IMR-90 (cell line): ENCODE data around the gene ABCC3. TPM values are rescaled to one million over a fixed set of nuclear protein-coding genes. Genes with fewer than 3 reads are reported as not detected.

ENCODE experiments used
- ATAC-seq: fragments of 200-7000 bp; cut with Tn5 transposase; 2 replicates; pipeline ENCODE4 v1.9.1; 2020; ENCODE audit warnings: low read depth, mild to moderate bottlenecking, moderate library complexity
- BruUV-seq: library from RNA; stranded (reverse); fragments of 400-500 nt; replicated peaks from 2 replicates; lab custom pipeline; 2021; lab: Mats Ljungman, UMichigan
- CTCF ChIA-PET: fragments of 300-600 bp; formaldehyde crosslinking; extraction: SDS; loops from one replicate; lab custom pipeline; 2021; ENCODE audit warnings: antibody characterized with exemption; lab: Yijun Ruan, JAX
- POLR2A ChIA-PET: fragments of 300-600 bp; sonication (Branson Sonifier 250); formaldehyde crosslinking; loops from one replicate; lab custom pipeline; 2022; ENCODE audit warnings: antibody characterized with exemption; ENCODE audit not compliant: unreplicated experiment; lab: Charles Lee
- DNase-seq: peaks from one replicate; pipeline ENCODE4 v3.0.0; 2013
- H2AFZ ChIP-seq: replicated peaks from 2 replicates; pipeline ENCODE3; 2013; ENCODE audit warnings: low read length, mild to moderate bottlenecking; ENCODE audit not compliant: poor library complexity
- H2AK5ac ChIP-seq: 2 replicates; pipeline ENCODE4 v1.6.1; 2013; ENCODE audit warnings: low read depth, low read length, inconsistent platforms
- H2AK9ac ChIP-seq: replicated peaks from 2 replicates; pipeline ENCODE3; 2013; ENCODE audit warnings: mild to moderate bottlenecking, low read depth, low read length, moderate library complexity; ENCODE audit not compliant: poor library complexity
- H2BK120ac ChIP-seq: 2 replicates; pipeline ENCODE4 v1.6.1; 2013; ENCODE audit warnings: low read depth, low read length, inconsistent platforms
- H2BK15ac ChIP-seq: 3 replicates; pipeline ENCODE4 v1.6.1; 2013; ENCODE audit warnings: low read depth, low read length, inconsistent platforms
- H2BK20ac ChIP-seq: 2 replicates; pipeline ENCODE4 v1.6.1; 2013; ENCODE audit warnings: low read depth, mild to moderate bottlenecking, inconsistent platforms, low read length, moderate library complexity
- H2BK5ac ChIP-seq: 2 replicates; pipeline ENCODE4 v1.6.1; 2013; ENCODE audit warnings: mild to moderate bottlenecking, low read depth, low read length, inconsistent platforms; ENCODE audit not compliant: poor library complexity, severe bottlenecking
- H3K14ac ChIP-seq: replicated peaks from 2 replicates; pipeline ENCODE4 v1.6.1; 2013; ENCODE audit warnings: low read depth, low read length, inconsistent platforms
- H3K18ac ChIP-seq: 2 replicates; pipeline ENCODE4 v1.6.1; 2013; ENCODE audit warnings: low read depth, low read length, control low read depth
- H3K23ac ChIP-seq: 2 replicates; pipeline ENCODE4 v1.6.1; 2013; ENCODE audit warnings: low read depth, low read length, inconsistent platforms
- H3K27ac ChIP-seq: 2 replicates; pipeline ENCODE4 v1.5.1; 2013; ENCODE audit warnings: mild to moderate bottlenecking, control low read depth, low read length; ENCODE audit not compliant: insufficient read depth
- H3K27me3 ChIP-seq: 2 replicates; pipeline ENCODE4 v1.6.1; 2013; ENCODE audit warnings: low read length; ENCODE audit not compliant: control insufficient read depth, insufficient read depth
- H3K36me3 ChIP-seq: 2 replicates; pipeline ENCODE4 v1.6.1; 2013; ENCODE audit warnings: low read length, mixed read lengths; ENCODE audit not compliant: control insufficient read depth, insufficient read depth
- H3K4ac ChIP-seq: 2 replicates; pipeline ENCODE4 v1.6.1; 2013; ENCODE audit warnings: low read depth, low read length, inconsistent platforms
- H3K4me1 ChIP-seq: 2 replicates; pipeline ENCODE4 v1.6.1; 2013; ENCODE audit warnings: low read length, mixed read lengths; ENCODE audit not compliant: control insufficient read depth, insufficient read depth
- H3K4me2 ChIP-seq: 2 replicates; pipeline ENCODE4 v1.6.1; 2013; ENCODE audit warnings: low read depth, mild to moderate bottlenecking, control low read depth, low read length, moderate library complexity
- H3K4me3 ChIP-seq: 2 replicates; pipeline ENCODE4 v1.5.1; 2013; ENCODE audit warnings: low read depth, mild to moderate bottlenecking, control low read depth, low read length, moderate library complexity; ENCODE audit not compliant: insufficient read depth
- H3K56ac ChIP-seq: 2 replicates; pipeline ENCODE4 v1.6.1; 2013; ENCODE audit warnings: low read length, inconsistent platforms; ENCODE audit not compliant: insufficient read depth; ENCODE audit errors: extremely low read depth
- H3K79me1 ChIP-seq, 2 experiments: 2 replicates each; pipeline ENCODE4 v1.6.1; 2013; ENCODE audit warnings: low read length in 2 of 2, inconsistent platforms in 1 of 2, low read depth in 1 of 2
- H3K9ac ChIP-seq: 2 replicates; pipeline ENCODE4 v1.6.1; 2013; ENCODE audit warnings: low read depth, low read length, control low read depth
- H3K9me1 ChIP-seq: 2 replicates; pipeline ENCODE4 v1.6.1; 2013; ENCODE audit warnings: low read length, inconsistent platforms; ENCODE audit not compliant: insufficient read depth
- H3K9me3 ChIP-seq: 2 replicates; pipeline ENCODE4 v1.6.1; 2013; ENCODE audit warnings: low read length; ENCODE audit not compliant: control insufficient read depth, insufficient read depth
- H4K20me1 ChIP-seq: 2 replicates; pipeline ENCODE4 v1.6.1; 2013; ENCODE audit warnings: low read length, inconsistent platforms; ENCODE audit not compliant: insufficient read depth
- H4K5ac ChIP-seq: 2 replicates; pipeline ENCODE4 v1.6.1; 2013; ENCODE audit warnings: mild to moderate bottlenecking, low read depth, low read length, control low read depth
- H4K8ac ChIP-seq, 2 experiments: 2 replicates each; pipeline ENCODE4 v1.6.1; 2013; ENCODE audit warnings: low read depth in 2 of 2, low read length in 2 of 2, control low read depth in 1 of 2, inconsistent platforms in 1 of 2
- H4K91ac ChIP-seq: 2 replicates; pipeline ENCODE4 v1.6.1; 2013; ENCODE audit warnings: low read depth, low read length, inconsistent platforms; ENCODE audit not compliant: insufficient read depth
- CHD1 ChIP-seq: IDR thresholded peaks from 2 replicates; pipeline ENCODE4 v1.6.1; 2012; ENCODE audit warnings: low read depth, low read length, improper control_type of control experiment
- FOS ChIP-seq: fragments of 150-350 bp; IDR thresholded peaks from 2 replicates; pipeline ENCODE4 v1.6.1; 2016; ENCODE audit warnings: low read depth, low read length
- MAFK ChIP-seq: IDR thresholded peaks from 2 replicates; pipeline ENCODE4 v1.6.1; 2012; ENCODE audit warnings: low read depth, low read length, improper control_type of control experiment
- NFE2L2 ChIP-seq: fragments of 150-350 bp; IDR thresholded peaks from 2 replicates; pipeline ENCODE4 v1.6.1; 2016; ENCODE audit warnings: low read depth, mild to moderate bottlenecking, low read length
- RFX5 ChIP-seq: IDR thresholded peaks from 2 replicates; pipeline ENCODE4 v1.8.0; 2012; ENCODE audit warnings: low read depth, mild to moderate bottlenecking, low read length, moderate library complexity
- SMC3 ChIP-seq: fragments of 150-350 bp; IDR thresholded peaks from 2 replicates; pipeline ENCODE4 v1.6.1; 2016; ENCODE audit warnings: low read depth, mild to moderate bottlenecking, antibody characterized with exemption, low read length, moderate library complexity
- WGBS, 2 experiments: methylation state at CpG; one replicate each; pipeline versions ENCODE4 v1.1.5 to v1.1.7; 2013; ENCODE audit warnings: missing lambda C conversion rate in 2 of 2; ENCODE audit not compliant: insufficient read length in 1 of 2; ENCODE audit errors: extremely low coverage in 2 of 2; 5-methylcytosine and 5-hydroxymethylcytosine counted together
- dilution Hi-C: fragments of 300-500 bp; cut with HindIII; formaldehyde crosslinking; loops from one replicate; pipeline ENCODE4 v1.14.3; 2018; ENCODE audit warnings: low sequenced_read_pairs; ENCODE audit not compliant: unreplicated experiment
- in situ Hi-C: fragments of 300-500 bp; cut with MboI; formaldehyde crosslinking; loops from 3 replicates; pipeline ENCODE4 v1.14.3; 2019; ENCODE audit warnings: low sequenced_read_pairs, inconsistent platforms, mixed read lengths
- intact Hi-C: fragments of 100-400 bp; cut with micrococcal nuclease; formaldehyde crosslinking; loops from 2 replicates; pipeline ENCODE4 v1.10.0; 2022
- polyA plus RNA-seq, 3 experiments: library from polyadenylated mRNA; depleted of rRNA; stranded (reverse); fragments of >200 nt; gene quantifications; 2 replicates each; pipeline ENCODE4 v1.2.3, GENCODE V29; 2012; ENCODE audit warnings: low replicate concordance in 1 of 3
- total RNA-seq: library from RNA; depleted of rRNA; stranded (reverse); fragments of >200 nt; gene quantifications from 2 replicates; pipeline ENCODE4 v1.2.3, GENCODE V29; 2012
- TF ChIP-seq, protein P1 (sequence below): fragments of 150-350 bp; IDR thresholded peaks from 2 replicates; pipeline ENCODE4 v1.6.1; 2016; ENCODE audit warnings: low read depth, mild to moderate bottlenecking, low read length, moderate library complexity, borderline replicate concordance

The ABCC3 gene
- total and polyA plus RNA-seq, 2 of the 4 experiments (the other 2 are of a cell fraction), result 3.2 to 6.6 TPM

GRCh38 chr17:50651661-50652060 is 17.0 kb downstream of the ABCC3 start:
- Histone ChIP-seq H2BK5ac (no peak overlapping the region), H2AK9ac (no peak overlapping the region), H3K9me1 (no peaks in the 10 kb centered on the region), H2BK120ac (no peak overlapping the region), H3K79me1 (peaks cover 0 to 8% of the 10 kb centered on the region in 2 experiments; a peak in 2 of 4 replicates), H4K8ac (no peak overlapping the region), H3K14ac (no peak overlapping the region), H3K4me1 (no peaks in the 10 kb centered on the region), H4K5ac (no peak overlapping the region), H2AK5ac (no peak overlapping the region), H3K23ac (no peak overlapping the region), H3K4ac (no peak overlapping the region), H2BK15ac (no peak overlapping the region), H3K27me3 (no peaks in the 10 kb centered on the region), H3K4me2 (no peak overlapping the region), H3K4me3 (no peak overlapping the region), H4K20me1 (no peaks in the 10 kb centered on the region), H3K18ac (no peak overlapping the region), H3K9me3 (peaks cover 4% of the 10 kb centered on the region), H2AFZ (no peak overlapping the region), H3K9ac (no peak overlapping the region), H3K36me3 (no peaks in the 10 kb centered on the region), H4K91ac (no peak overlapping the region), H3K27ac (no peak overlapping the region), H3K56ac (no peak overlapping the region), H2BK20ac (no peak overlapping the region)
- intact Hi-C loops (no loop called here), in situ Hi-C loops (no loop called here), dilution Hi-C loops (no loop called here)
- WGBS, 2 experiments, result no CpG with 5 or more reads among the region's 2 CpGs
- ATAC-seq (no peak), DNase-seq (no peak)
- ChIA-PET CTCF (interaction anchor here (1.2 kb wide), 1 partner anchor 10 kb away, joined by 6 read pairs; no protein-coding TSS in a partner anchor), POLR2A (no interaction called here)
- BruUV-seq, result no TSS peak
- no peak for TF ChIP-seq MAFK
- no peak for TF ChIP-seq NFE2L2
- no peak for TF ChIP-seq RFX5
- TF ChIP-seq, protein P1, sequence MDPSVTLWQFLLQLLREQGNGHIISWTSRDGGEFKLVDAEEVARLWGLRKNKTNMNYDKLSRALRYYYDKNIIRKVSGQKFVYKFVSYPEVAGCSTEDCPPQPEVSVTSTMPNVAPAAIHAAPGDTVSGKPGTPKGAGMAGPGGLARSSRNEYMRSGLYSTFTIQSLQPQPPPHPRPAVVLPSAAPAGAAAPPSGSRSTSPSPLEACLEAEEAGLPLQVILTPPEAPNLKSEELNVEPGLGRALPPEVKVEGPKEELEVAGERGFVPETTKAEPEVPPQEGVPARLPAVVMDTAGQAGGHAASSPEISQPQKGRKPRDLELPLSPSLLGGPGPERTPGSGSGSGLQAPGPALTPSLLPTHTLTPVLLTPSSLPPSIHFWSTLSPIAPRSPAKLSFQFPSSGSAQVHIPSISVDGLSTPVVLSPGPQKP, result no peak
- TF ChIP-seq SMC3, result no peak
- no peak for TF ChIP-seq CHD1
- TF ChIP-seq FOS, result no peak
